A673 (cell line): ENCODE measurements around the gene DCLK1. TPM values are rescaled to one million over a fixed set of nuclear protein-coding genes. Genes with fewer than 3 reads are reported as not detected.

Source experiments
- BruUV-seq: library from RNA; stranded (reverse); fragments of 400-500 nt; replicated peaks from 2 replicates; lab custom pipeline; 2021; lab: Mats Ljungman, UMichigan
- CTCF ChIA-PET: fragments of 300-600 bp; sonication (Branson Sonifier 250); formaldehyde crosslinking; loops from one replicate; lab custom pipeline; 2022; ENCODE audit warnings: antibody characterized with exemption; lab: Charles Lee
- POLR2A ChIA-PET: fragments of 300-600 bp; sonication (Branson Sonifier 250); formaldehyde crosslinking; loops from one replicate; lab custom pipeline; 2022; ENCODE audit warnings: antibody characterized with exemption; ENCODE audit not compliant: low non-redundant PET; lab: Charles Lee
- DNase-seq: peaks from one replicate; pipeline ENCODE4 v3.0.0-alpha.2; 2015; ENCODE audit warnings: low spot score
- H3K27ac ChIP-seq: fragments of 200-600 bp; sonication (generic); 2 replicates; pipeline ENCODE4 v1.5.1; 2016; ENCODE audit warnings: mixed run types, low read depth, mild to moderate bottlenecking, mixed read lengths, antibody characterized with exemption, low read length; ENCODE audit not compliant: poor library complexity, severe bottlenecking
- H3K27me3 ChIP-seq: fragments of 200-600 bp; sonication (generic); replicated peaks from 2 replicates; pipeline ENCODE4 v1.6.1; 2017; ENCODE audit warnings: mixed run types, low read depth, mild to moderate bottlenecking, mixed read lengths, antibody characterized with exemption, low read length; ENCODE audit not compliant: insufficient read depth, poor library complexity
- H3K36me3 ChIP-seq: fragments of 200-600 bp; sonication (generic); 2 replicates; pipeline ENCODE4 v1.6.1; 2016; ENCODE audit warnings: mixed run types, mild to moderate bottlenecking, mixed read lengths, antibody characterized with exemption, low read length; ENCODE audit not compliant: insufficient read depth, poor library complexity, severe bottlenecking
- H3K4me1 ChIP-seq: fragments of 200-600 bp; sonication (generic); 2 replicates; pipeline ENCODE4 v1.6.1; 2017; ENCODE audit warnings: mixed run types, mild to moderate bottlenecking, mixed read lengths, antibody characterized with exemption, low read length; ENCODE audit not compliant: insufficient read depth, poor library complexity, severe bottlenecking
- H3K4me3 ChIP-seq: fragments of 200-600 bp; sonication (generic); 2 replicates; pipeline ENCODE4 v1.5.1; 2016; ENCODE audit warnings: low read depth, mixed run types, mild to moderate bottlenecking, mixed read lengths, low read length; ENCODE audit not compliant: poor library complexity, severe bottlenecking
- H3K9me3 ChIP-seq: fragments of 200-600 bp; sonication (generic); 2 replicates; pipeline ENCODE4 v1.6.1; 2016; ENCODE audit warnings: mixed run types, low read depth, mild to moderate bottlenecking, mixed read lengths, antibody characterized with exemption, low read length; ENCODE audit not compliant: poor library complexity, severe bottlenecking
- EZH2 ChIP-seq: fragments of 200-600 bp; sonication (generic); IDR thresholded peaks from 2 replicates; pipeline ENCODE4 v1.6.1; 2017; ENCODE audit warnings: borderline replicate concordance, low read depth, mild to moderate bottlenecking, mixed read lengths, antibody characterized with exemption, low read length; ENCODE audit not compliant: poor library complexity, severe bottlenecking
- intact Hi-C: fragments of 100-400 bp; cut with micrococcal nuclease; formaldehyde crosslinking; loops from one replicate; pipeline ENCODE4 v1.10.0; 2022; ENCODE audit not compliant: unreplicated experiment
- total RNA-seq: library from RNA; stranded (reverse); gene quantifications from 2 replicates; pipeline ENCODE4 v1.2.3, GENCODE V29; 2021
- TF ChIP-seq, protein P1 (sequence below): fragments of 300-800, 200-600 bp; sonication (generic); conservative IDR thresholded peaks from 2 replicates; pipeline ENCODE4 v1.5.1; 2017; ENCODE audit warnings: low read depth, mild to moderate bottlenecking, antibody characterized with exemption, low read length, moderate library complexity, mixed read lengths

DCLK1 gene
- total RNA-seq, 1 experiment from 2014 or later, result 11.2 TPM

DNA sequence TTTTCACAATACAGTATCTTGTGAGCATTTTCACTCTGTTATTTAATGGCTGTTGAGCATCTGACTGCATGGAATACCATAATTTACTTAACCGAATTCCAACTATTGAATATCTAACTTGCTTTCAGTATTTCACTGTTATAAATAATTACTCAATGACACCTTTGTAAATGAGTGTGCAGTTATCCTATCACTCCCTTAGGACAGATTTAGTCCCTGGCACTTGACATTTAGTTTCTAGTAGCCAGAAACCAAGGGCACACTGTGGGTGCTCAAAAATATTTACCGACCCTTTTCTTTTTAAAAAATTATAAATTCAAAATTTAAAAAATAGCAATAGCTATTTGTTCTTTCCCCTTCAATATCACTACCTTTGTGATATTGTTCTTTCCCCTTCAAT, 258.8 kb downstream of the DCLK1 start:
- TF ChIP-seq, protein P1, sequence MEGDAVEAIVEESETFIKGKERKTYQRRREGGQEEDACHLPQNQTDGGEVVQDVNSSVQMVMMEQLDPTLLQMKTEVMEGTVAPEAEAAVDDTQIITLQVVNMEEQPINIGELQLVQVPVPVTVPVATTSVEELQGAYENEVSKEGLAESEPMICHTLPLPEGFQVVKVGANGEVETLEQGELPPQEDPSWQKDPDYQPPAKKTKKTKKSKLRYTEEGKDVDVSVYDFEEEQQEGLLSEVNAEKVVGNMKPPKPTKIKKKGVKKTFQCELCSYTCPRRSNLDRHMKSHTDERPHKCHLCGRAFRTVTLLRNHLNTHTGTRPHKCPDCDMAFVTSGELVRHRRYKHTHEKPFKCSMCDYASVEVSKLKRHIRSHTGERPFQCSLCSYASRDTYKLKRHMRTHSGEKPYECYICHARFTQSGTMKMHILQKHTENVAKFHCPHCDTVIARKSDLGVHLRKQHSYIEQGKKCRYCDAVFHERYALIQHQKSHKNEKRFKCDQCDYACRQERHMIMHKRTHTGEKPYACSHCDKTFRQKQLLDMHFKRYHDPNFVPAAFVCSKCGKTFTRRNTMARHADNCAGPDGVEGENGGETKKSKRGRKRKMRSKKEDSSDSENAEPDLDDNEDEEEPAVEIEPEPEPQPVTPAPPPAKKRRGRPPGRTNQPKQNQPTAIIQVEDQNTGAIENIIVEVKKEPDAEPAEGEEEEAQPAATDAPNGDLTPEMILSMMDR, result no peak
- no peak for TF ChIP-seq EZH2
- DNase-seq, result no peak
- H3K4me1 ChIP-seq, result no peaks in the 10 kb centered on the region
- POLR2A ChIA-PET, result no interaction called here
- H3K27me3 ChIP-seq, result no peaks in the 10 kb centered on the region
- CTCF ChIA-PET, result no interaction called here
- no TSS peak for BruUV-seq
- H3K4me3 ChIP-seq, result no peak overlapping the region
- intact Hi-C loops, result no loop called here
- no peak overlapping the region for H3K27ac ChIP-seq
- H3K36me3 ChIP-seq, result no peaks in the 10 kb centered on the region
- no peaks in the 10 kb centered on the region for H3K9me3 ChIP-seq

DNA sequence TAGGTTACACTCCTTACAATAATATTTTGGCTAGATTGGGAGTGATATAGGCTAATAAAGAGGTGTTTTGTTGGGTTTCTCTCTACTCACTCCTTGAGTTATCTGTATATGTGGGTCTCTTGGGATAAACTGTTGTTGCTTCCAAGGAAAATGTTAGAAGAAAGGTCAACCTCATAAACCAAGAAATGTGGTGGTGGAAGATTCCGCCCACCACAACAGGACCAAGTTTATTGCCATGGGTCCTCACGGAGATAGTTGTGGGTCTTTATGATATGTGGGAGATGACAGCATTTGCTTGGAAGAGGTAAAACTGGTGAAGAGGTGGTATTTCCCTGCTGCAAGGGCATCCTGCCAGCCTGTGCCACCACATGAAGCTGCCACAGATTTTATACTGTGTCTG, 259.6 kb downstream of the DCLK1 start:
- intact Hi-C loops, result no loop called here
- DNase-seq, result no peak
- H3K27me3 ChIP-seq, result no peaks in the 10 kb centered on the region
- no peaks in the 10 kb centered on the region for H3K36me3 ChIP-seq
- TF ChIP-seq, protein P1, result no peak
- no peak for TF ChIP-seq EZH2
- POLR2A ChIA-PET, result no interaction called here
- no peak overlapping the region for H3K4me3 ChIP-seq
- no TSS peak for BruUV-seq
- no peaks in the 10 kb centered on the region for H3K4me1 ChIP-seq
- CTCF ChIA-PET, result no interaction called here
- no peaks in the 10 kb centered on the region for H3K9me3 ChIP-seq
- H3K27ac ChIP-seq, result no peak overlapping the region

DNA sequence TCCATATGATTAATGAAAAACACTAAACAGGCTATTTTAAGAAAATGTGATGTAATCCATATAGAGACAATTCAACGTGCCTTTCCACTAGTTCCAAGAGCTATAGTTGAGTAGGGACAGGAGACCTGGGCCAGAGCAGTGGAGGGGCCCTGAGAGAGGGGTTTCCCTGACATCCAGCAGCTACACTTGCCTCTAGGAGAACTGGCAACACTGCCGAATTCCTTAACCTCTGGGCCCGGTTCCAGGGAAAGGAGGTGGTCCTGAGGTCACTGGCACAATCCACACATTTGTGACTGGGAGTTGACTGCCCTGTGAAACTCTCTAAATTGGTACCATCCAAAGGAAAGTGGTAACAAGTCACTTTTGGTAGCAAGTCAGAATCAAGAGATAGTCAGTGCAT, 264.4 kb downstream of the DCLK1 start:
- H3K27ac ChIP-seq, result no peak overlapping the region
- H3K36me3 ChIP-seq, result no peaks in the 10 kb centered on the region
- BruUV-seq, result no TSS peak
- intact Hi-C loops, result no loop called here
- no peak overlapping the region for H3K4me3 ChIP-seq
- H3K27me3 ChIP-seq, result no peaks in the 10 kb centered on the region
- no peak for DNase-seq
- no peak for TF ChIP-seq EZH2
- TF ChIP-seq, protein P1, result no peak
- CTCF ChIA-PET, result no interaction called here
- H3K9me3 ChIP-seq, result no peaks in the 10 kb centered on the region
- POLR2A ChIA-PET, result no interaction called here
- H3K4me1 ChIP-seq, result no peaks in the 10 kb centered on the region
